PC-3 (cell line): ENCODE measurements around the gene FBXO48. TPM values are rescaled to one million over a fixed set of nuclear protein-coding genes. Genes with fewer than 3 reads are reported as not detected.

Source experiments
- ATAC-seq: fragments of 200-7000 bp; cut with Tn5 transposase; 2 replicates; pipeline ENCODE4 v1.9.1; 2020; ENCODE audit warnings: mild to moderate bottlenecking, moderate library complexity
- BruUV-seq: library from RNA; stranded (reverse); fragments of 400-500 nt; replicated peaks from 2 replicates; lab custom pipeline; 2021; lab: Mats Ljungman, UMichigan
- CTCF ChIA-PET: fragments of 300-600 bp; sonication (Branson Sonifier 250); formaldehyde crosslinking; loops from one replicate; lab custom pipeline; 2022; ENCODE audit warnings: antibody characterized with exemption; lab: Charles Lee
- POLR2A ChIA-PET: fragments of 300-600 bp; sonication (Branson Sonifier 250); formaldehyde crosslinking; loops from one replicate; lab custom pipeline; 2022; ENCODE audit warnings: antibody characterized with exemption; ENCODE audit not compliant: unreplicated experiment; lab: Charles Lee
- DNase-seq: peaks from one replicate; pipeline ENCODE4 v3.0.0-alpha.2; 2015
- H2AFZ ChIP-seq: fragments of 300-600 bp; sonication (generic); 2 replicates; pipeline ENCODE4 v1.6.0; 2016; ENCODE audit warnings: antibody characterized with exemption, low read length
- H3F3A ChIP-seq: fragments of 300-600 bp; sonication (generic); one replicate; pipeline ENCODE4 v1.6.0; 2017; ENCODE audit warnings: antibody characterized with exemption, low read length, control low read depth, mild to moderate bottlenecking; ENCODE audit not compliant: unreplicated experiment
- H3K27ac ChIP-seq: fragments of 300-600 bp; sonication (generic); 2 replicates; pipeline ENCODE4 v1.5.1; 2016; ENCODE audit warnings: mild to moderate bottlenecking, low read length
- H3K27me3 ChIP-seq: fragments of 300-600 bp; sonication (generic); 2 replicates; pipeline ENCODE4 v1.6.1; 2016; ENCODE audit warnings: low read length, mixed read lengths
- H3K36me3 ChIP-seq: fragments of 300-600 bp; sonication (generic); 2 replicates; pipeline ENCODE4 v1.6.1; 2016; ENCODE audit warnings: low read depth, mixed run types, low read length, mixed read lengths
- H3K4me1 ChIP-seq: fragments of 300-600 bp; sonication (generic); 2 replicates; pipeline ENCODE4 v1.5.1; 2016; ENCODE audit warnings: low read length; ENCODE audit not compliant: insufficient read depth
- H3K4me2 ChIP-seq: fragments of 300-600 bp; sonication (generic); 2 replicates; pipeline ENCODE4 v1.6.0; 2016; ENCODE audit warnings: low read length
- H3K4me3 ChIP-seq: fragments of 300-600 bp; sonication (generic); 2 replicates; pipeline ENCODE4 v1.5.1; 2016; ENCODE audit warnings: mild to moderate bottlenecking, low read length, mixed read lengths
- H3K79me2 ChIP-seq: fragments of 300-600 bp; sonication (generic); 2 replicates; pipeline ENCODE4 v1.6.1; 2017; ENCODE audit warnings: low read length, mixed read lengths
- H3K9ac ChIP-seq: fragments of 300-600 bp; sonication (generic); 2 replicates; pipeline ENCODE4 v1.6.0; 2016; ENCODE audit warnings: mild to moderate bottlenecking, low read length
- H3K9me2 ChIP-seq: fragments of 300-600 bp; sonication (generic); replicated peaks from 2 replicates; pipeline ENCODE4 v1.6.1; 2016; ENCODE audit warnings: mixed run types, low read length, mixed read lengths
- H3K9me3 ChIP-seq: fragments of 300-600 bp; sonication (generic); 2 replicates; pipeline ENCODE4 v1.6.1; 2016; ENCODE audit warnings: low read length, mixed read lengths
- H4K20me1 ChIP-seq: fragments of 300-600 bp; sonication (generic); 2 replicates; pipeline ENCODE4 v1.6.1; 2016; ENCODE audit warnings: low read length, mixed read lengths
- CTCF ChIP-seq: fragments of 300-600 bp; sonication (generic); conservative IDR thresholded peaks from 2 replicates; pipeline ENCODE4 v1.5.1; 2017; ENCODE audit warnings: antibody characterized with exemption, low read depth, mild to moderate bottlenecking, low read length
- EZH2 ChIP-seq: fragments of 300-600 bp; sonication (generic); IDR thresholded peaks from one replicate; pipeline ENCODE4 v1.6.1; 2017; ENCODE audit warnings: antibody characterized with exemption, mild to moderate bottlenecking, low read length; ENCODE audit not compliant: unreplicated experiment
- EZH2phosphoT487 ChIP-seq: fragments of 300-600 bp; sonication (generic); IDR thresholded peaks from 2 replicates; pipeline ENCODE4 v1.6.1; 2018; ENCODE audit warnings: mild to moderate bottlenecking, antibody characterized with exemption, low read length, borderline replicate concordance
- intact Hi-C: fragments of 100-400 bp; cut with micrococcal nuclease; formaldehyde crosslinking; loops from 2 replicates; pipeline ENCODE4 v1.9.0; 2023
- total RNA-seq: library from RNA; depleted of rRNA; stranded (reverse); fragments of >200 nt; gene quantifications from 2 replicates; pipeline ENCODE4 v1.2.3, GENCODE V29; 2014

The FBXO48 gene
- total RNA-seq, 1 experiment from 2014 or later = 0.91 TPM

GRCh38 chr2:68426848-68427579 is 40.1 kb downstream of the FBXO48 start:
- Histone ChIP-seq H3K4me2 (peak overlapping the region; percentile 14; the same call in 1 of the 2 replicates), H3K9me3 (no peaks in the 10 kb centered on the region), H3K27me3 (no peaks in the 10 kb centered on the region), H3K9ac (no peak overlapping the region), H3K4me3 (no peak overlapping the region), H3K4me1 (peaks cover 13% of the 10 kb centered on the region), H3K9me2 (no peaks in the 10 kb centered on the region), H3K36me3 (no peaks in the 10 kb centered on the region), H2AFZ (no peak overlapping the region), H3K79me2 (no peaks in the 10 kb centered on the region), H3F3A (no peaks in the 10 kb centered on the region), H4K20me1 (no peaks in the 10 kb centered on the region), H3K27ac (no peak overlapping the region)
- DNase-seq (peak; percentile 63), ATAC-seq (peak; percentile 75)
- BruUV-seq = TSS peak; percentile 71
- intact Hi-C loops = no loop called here
- ChIA-PET POLR2A (no interaction called here), CTCF (no interaction called here)
- no peak for TF ChIP-seq EZH2
- TF ChIP-seq EZH2phosphoT487 = no peak
- TF ChIP-seq CTCF = no peak

- DNase-seq = no peak
- intact Hi-C loops = no loop called here
- POLR2A ChIA-PET = no interaction called here
- H3K4me2 ChIP-seq = no peak overlapping the region
- H3K36me3 ChIP-seq = no peaks in the 10 kb centered on the region
- H3K9me3 ChIP-seq = no peaks in the 10 kb centered on the region
- no peaks in the 10 kb centered on the region for H3K79me2 ChIP-seq
- no peak overlapping the region for H3K9ac ChIP-seq
- no peak overlapping the region for H3K27ac ChIP-seq
- H2AFZ ChIP-seq = no peak overlapping the region
- BruUV-seq = no TSS peak
- no peak overlapping the region for H3K4me3 ChIP-seq
- CTCF ChIA-PET = no interaction called here
- TF ChIP-seq EZH2 = no peak
- TF ChIP-seq CTCF = no peak
- H4K20me1 ChIP-seq = no peaks in the 10 kb centered on the region
- no peaks in the 10 kb centered on the region for H3K27me3 ChIP-seq
- peaks cover 13% of the 10 kb centered on the region for H3K4me1 ChIP-seq
- no peak for ATAC-seq
- no peaks in the 10 kb centered on the region for H3K9me2 ChIP-seq
- H3F3A ChIP-seq = no peaks in the 10 kb centered on the region
Measured at GRCh38 chr2:68426446-68426845, 40.6 kb downstream of the FBXO48 start.

GRCh38 chr2:68425503-68425902 is 41.6 kb downstream of the FBXO48 start:
- H3K4me3 ChIP-seq = no peak overlapping the region
- ChIA-PET POLR2A (no interaction called here), CTCF (no interaction called here)
- H3K36me3 ChIP-seq = no peaks in the 10 kb centered on the region
- no peaks in the 10 kb centered on the region for H3K27me3 ChIP-seq
- no peaks in the 10 kb centered on the region for H3K9me2 ChIP-seq
- H2AFZ ChIP-seq = no peak overlapping the region
- H3K79me2 ChIP-seq = no peaks in the 10 kb centered on the region
- BruUV-seq = no TSS peak
- no peak for TF ChIP-seq EZH2
- TF ChIP-seq EZH2phosphoT487 = no peak
- no peak for TF ChIP-seq CTCF
- H3K9me3 ChIP-seq = no peaks in the 10 kb centered on the region
- no peak overlapping the region for H3K4me2 ChIP-seq
- H3F3A ChIP-seq = no peaks in the 10 kb centered on the region
- DNase-seq = no peak
- no peaks in the 10 kb centered on the region for H4K20me1 ChIP-seq
- H3K9ac ChIP-seq = no peak overlapping the region
- peaks cover 13% of the 10 kb centered on the region for H3K4me1 ChIP-seq
- intact Hi-C loops = no loop called here
- no peak overlapping the region for H3K27ac ChIP-seq
- ATAC-seq = no peak
